ENCODE measurements around the gene DHX8.
A peak's percentile ranks its signal among the peaks of the same experiment; 100 is the strongest.

The DHX8 gene

GRCh38 chr17:43526886-43527648 lies 43.3 kb downstream of the DHX8 start:
- no peak for DNase-seq (ENCODE audit: low spot score)

GRCh38 chr17:43528319-43528987 lies 44.7 kb downstream of the DHX8 start:
- no peak for DNase-seq (ENCODE audit: low spot score)

DNA sequence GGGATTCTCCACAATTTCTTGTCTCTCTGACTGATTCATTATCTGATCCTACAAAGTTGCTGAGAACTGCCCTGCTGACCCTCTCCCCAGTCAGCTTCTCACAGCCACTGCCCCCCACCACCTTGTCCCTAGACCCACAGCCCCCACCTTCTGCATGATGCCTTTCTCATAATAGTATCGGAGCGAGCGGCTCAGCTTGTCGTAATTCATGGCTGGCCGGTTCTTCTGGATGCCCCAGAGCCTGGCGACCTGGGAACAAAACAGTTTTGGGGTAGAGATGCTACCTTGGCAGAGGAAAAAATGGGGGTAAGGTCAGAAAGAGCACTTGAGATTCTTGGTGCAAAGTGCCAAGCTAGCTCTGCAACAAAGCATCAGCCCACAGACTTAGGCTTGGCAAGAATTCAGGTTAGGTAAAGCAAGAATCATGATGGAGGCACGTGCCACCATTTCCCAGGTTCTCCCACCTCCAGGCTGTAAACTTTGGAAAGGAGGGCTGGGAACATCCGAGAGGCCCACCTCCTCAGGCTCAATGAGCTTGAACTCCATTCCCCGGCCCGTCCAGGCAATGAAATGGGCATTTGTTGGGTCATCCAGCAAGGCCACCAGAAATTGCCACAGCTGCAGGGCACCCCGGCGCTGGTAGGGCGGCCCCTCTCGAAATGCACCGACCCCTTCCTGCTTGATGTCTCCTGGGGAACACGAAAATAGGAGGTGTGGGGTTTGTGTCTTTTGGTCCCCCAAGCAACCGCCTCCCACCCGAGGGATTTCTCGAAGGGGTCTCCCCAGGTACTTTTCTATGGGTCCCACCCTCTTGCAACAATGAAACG lies 45.4 kb downstream of the DHX8 start:
- no peak for DNase-seq (ENCODE audit: low spot score)

DNA sequence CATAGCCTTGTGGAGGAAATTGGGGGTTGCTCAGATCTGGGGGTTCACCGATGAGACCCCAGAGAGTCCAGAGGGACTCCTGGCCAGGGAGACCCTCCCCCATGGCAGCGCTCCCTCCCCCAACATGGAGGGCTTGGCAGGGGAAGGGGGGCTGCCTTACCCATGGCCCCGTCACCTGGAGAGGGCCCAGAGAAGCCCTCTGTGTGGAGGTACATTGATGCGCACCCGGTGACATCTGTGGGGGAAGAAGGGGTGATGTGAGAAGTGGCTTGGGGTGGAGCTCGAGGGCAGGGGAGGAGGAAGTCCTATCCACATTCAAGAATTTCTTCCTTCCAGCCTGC lies 46.1 kb downstream of the DHX8 start:
- DNase-seq (ENCODE audit: low spot score) = no peak

DNA sequence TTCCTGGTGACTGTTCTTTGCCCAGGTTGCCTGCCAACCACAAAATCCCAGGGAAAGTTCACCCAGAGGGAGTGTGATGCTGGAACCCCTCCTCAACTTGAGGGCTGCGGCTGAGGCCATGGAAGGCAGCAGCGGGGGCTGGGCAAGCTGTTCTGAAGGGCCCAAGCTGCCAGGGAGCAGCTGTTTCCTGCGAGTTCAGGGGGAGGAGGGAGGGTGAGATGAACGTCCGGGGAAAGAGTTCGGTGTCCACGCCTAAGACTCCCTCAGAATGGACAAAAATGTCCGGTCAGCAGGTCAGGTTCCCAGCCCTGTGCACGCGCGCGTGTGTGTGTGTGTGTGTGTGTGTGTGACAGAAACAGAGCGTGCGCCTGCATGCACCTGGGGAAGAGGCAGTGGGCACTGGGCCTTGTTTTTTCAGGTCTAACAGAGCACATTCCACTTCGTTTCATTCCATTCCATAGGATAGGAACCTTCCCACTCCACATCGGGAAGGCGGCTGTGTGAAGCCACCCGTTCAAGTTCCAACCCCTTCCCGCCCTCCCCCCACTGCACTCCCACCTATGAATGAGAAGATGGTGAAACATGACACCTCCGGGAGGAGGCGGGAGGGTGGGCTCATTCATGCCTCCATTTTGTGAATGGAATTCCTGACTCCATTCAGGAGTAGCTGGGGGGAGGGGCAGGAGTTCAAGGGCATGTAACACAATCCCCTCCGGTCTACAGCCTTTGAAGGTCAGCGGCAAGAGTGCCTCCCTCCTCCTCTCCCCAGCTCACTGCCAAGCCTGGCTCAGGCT lies 46.7 kb downstream of the DHX8 start:
- peak; percentile 78 for DNase-seq (ENCODE audit: low spot score)

DNA sequence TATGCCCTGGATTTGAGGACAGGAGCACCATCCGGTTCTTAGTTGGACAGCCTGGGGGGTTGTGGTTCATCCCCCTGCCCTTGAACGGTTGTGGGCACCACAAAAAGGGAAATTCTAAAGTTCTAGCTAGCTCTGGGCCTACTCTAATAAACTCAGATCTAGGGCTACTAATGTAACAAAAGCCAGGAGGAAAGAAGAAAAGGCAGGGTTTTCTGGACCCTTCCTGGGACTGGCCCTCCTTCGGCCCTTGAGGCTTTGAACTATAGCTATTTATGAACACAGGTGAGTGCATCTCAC lies 47.3 kb downstream of the DHX8 start:
- no peak for DNase-seq (ENCODE audit: low spot score)

DNA sequence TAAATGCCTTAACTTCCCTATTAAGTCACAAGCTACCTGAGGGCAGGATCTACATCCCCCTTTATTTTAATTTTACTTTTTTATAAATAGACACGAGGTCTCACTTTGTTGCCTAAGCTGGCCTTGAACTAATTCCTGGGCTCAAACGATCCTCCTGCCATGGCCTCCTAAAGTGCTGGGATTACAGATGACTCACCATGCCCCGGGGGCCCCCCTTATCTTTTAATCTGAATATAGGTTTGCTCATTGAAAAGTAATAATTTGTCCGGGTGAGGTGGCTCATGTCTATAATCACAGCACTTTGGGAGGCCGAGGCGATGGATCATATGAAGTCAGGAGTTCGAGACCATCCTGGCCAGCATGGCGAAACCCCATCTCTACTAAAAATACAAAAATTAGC lies 48.2 kb downstream of the DHX8 start:
- no peak for DNase-seq (ENCODE audit: low spot score)

DNA sequence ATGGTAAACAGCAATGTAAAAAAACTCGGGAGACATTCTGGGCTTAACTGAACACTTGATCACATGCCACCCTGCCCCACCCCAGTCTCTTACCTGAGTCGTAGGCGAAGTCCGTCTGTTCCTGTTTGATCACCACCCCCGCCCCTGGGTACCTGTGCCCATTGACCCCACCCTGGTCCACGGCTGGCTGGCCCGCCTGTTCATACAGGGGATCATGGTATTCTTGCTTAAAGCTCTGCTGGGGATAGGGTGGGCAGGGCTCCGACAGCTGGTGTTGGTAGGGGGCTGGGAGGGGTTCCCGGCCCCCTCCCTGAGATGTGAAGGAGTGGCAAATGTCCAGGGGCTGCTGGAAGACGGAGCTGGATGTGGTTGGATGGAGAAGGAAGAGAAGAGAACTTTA lies 48.8 kb downstream of the DHX8 start:
- DNase-seq (ENCODE audit: low spot score) = no peak

DNA sequence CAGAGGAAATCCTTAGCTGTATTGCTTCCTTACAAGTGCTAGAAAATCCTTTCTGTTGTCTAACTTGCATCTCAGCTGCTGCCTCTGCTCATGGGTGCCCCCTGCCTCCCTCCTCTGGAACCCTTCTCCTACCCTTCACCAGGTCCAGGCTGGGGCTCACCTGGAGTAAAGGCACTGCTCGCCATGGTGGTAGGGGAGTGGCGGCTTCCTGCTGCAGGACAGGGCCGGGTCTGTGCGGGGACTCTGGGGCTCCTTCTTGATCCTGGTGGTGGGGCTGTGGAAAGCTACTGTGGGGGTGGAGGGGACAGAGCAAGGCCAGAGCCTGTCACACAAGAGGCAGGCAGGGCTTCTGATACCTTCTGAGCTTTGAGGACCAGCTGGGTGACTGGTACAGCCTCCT lies 49.9 kb downstream of the DHX8 start:
- DNase-seq (ENCODE audit: low spot score) = no peak

DNA sequence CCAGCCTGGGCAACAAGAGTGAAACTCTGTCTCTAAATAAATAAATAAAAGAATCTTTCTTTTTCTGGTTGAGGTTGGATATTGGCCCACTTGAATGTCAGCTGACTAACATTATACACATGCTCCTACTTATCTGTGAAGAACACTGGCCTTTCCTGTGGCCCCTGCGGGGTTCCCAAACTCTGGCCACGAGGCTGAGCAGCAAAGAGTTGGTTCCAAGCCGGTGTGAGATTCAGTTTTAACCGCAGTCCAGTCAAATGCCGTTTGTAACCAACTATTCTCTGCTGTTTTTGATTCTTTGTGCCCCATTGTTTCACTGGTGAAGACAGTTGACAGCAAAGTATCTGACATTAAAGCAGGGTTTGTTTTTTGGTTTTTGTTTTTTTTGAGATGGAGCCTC lies 51.1 kb downstream of the DHX8 start:
- no peak for DNase-seq (ENCODE audit: low spot score)

GRCh38 chr17:43536236-43536992 lies 52.6 kb downstream of the DHX8 start:
- peak; percentile 84 for DNase-seq (ENCODE audit: low spot score)

DNA sequence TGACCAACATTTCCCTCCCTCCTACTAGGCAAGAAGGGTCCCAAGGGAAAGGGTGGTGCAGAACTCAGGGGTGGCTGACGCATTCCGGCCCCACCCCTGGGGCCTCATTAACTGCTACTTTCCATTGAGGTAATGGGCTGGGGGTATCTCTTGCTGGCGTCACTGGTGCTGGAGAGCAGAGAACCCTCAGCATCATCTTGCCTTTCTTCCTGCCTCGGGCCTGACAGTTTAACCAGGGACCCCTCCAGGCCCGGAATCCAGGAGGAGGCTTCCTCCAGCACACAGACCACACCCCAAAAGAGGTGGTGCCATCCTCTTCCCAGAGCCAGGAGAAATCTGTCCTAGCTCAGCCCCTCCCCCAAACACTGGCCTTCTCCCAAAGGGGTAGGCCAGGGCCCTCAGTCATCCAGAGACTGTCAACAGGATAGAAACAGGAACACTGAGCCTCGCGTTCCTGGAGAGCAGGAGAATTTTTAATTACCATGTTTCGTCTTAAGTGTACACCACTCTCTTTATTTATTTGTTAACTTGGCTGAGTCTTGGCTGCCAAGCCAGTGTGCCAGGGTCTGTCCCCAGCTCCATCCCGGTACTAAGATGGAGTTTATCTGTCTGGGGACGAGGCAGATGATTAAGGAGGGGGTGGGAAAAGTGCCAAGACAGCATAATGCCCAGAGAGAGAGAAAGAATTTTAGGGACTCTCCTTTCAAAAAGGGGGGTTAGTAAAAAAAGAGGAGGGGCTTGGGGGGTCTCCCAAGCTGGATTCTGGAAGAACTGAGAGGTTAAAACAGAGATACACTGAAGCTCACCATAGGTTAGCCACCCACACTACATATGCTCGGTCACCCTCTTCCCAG lies 57.3 kb downstream of the DHX8 start:
- no peak for DNase-seq (ENCODE audit: low spot score)

DNA sequence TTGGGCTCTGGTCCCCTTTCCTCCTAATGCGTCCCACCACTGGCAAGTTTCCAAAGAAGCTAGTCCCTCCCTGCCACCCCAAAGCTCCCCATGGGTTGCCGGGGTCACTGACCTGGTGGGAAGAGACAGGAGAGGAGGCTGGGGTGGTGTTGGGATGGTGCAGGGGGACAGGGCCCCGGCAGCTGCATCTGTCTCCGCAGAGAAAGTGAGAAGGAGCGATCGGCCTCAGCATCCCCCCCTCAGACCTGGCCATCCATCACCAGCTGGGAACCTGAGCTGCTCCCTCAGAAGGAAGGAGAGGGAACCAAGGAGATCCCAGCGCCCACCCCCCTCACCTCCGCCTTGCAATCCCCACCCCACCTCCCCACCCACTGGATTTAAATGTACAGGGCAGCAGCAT lies 59.1 kb downstream of the DHX8 start:
- no peak for DNase-seq (ENCODE audit: low spot score)

GRCh38 chr17:43543300-43543699 lies 59.5 kb downstream of the DHX8 start:
- no peak for DNase-seq (ENCODE audit: low spot score)

DNA sequence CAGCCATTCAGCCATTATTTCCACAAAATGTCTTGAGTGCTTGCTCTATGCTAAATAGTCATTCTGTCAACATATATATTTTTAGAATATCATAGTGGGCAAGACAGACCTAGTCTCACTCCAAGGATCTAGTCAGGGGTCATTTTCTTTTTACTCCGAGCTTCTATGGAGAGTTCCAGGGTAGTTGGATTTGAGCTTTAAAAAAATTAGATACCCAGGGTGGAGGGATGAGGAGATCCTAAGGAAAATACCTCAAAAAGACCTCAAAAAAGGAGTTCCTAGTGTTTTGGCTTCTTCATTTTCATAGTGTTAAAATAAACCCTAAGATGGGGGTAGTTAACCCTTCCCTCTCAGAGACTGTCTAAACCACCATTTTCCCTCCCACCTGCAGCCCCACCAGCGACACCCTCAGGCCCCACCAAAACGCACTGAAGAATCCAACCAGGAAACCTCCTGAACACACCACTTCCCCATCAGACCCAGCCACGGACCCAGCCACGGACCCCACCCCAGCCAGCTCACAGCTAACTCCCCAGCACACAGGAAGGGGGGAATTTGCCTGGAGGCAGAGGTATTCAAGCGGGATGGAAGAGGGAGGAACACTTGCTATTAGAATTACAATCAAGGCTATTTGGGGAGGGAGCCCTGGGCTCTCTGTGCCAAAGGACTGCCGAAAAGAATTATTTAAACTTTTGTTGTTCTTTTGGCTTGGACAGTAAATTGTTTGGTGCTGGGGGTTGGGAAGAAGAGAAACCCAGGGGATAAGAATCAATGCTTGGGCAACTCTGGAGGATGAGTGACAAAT lies 60.2 kb downstream of the DHX8 start:
- no peak for DNase-seq (ENCODE audit: low spot score)

DNA sequence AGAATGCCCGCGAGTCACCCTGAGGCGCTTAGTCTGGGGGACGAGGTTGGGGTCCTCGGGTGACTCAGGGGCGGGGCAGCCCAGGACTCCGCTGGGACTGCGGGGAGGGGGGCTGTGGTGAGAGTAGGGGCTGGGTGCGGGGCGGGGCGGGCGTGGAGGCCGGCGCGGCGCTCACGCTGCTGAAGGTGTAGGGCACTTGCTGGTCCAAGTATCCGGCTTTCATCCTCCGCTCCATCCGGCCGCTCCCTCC lies 61.5 kb downstream of the DHX8 start:
- peak; percentile 55 for DNase-seq (ENCODE audit: low spot score)

DNA sequence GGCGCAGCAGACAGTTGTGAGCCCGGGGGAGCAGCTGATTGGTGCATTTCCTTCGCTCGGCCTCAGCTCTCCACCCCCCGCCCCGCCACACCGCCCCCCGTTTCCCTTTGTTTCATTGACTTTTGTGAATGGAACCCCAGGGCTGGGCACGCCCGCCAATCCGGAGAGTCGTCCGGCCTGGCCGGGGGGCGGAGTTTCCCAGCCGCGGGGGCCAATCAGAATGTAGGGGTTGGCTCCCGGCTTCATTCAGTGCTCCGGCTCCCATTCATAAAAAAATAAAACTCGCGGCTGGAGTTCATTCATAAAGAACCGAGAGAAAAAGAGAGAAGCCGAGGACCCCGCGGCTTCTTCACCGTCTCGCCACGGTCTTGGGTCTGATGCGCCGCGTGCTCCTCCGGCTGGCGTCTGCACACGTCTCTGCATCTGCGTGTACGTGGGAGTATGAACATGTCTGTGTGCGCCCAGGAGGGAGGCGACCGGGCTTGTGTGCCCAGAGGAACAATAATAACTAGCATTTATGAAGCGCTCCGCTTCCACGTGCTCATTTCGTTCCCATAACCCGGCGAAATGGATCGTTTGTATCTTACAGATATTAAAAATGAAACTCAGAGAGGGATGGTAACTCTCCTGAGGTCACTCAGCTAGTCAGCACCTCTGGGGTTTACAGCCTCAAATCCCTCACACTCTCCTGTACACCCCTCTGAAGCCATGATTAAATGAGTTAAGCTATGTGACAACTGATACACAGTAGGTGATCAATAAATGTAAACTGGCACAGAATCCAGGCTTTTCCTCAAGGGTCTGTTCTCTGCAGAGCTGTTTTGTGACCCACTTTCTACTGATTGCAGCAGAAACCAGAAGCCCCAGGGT lies 62.8 kb downstream of the DHX8 start, which contains the start of gene ETV4:
ETV4 (minus strand) TSS at position 22 of the 870 bp plus-strand sequence. CDS start 723 bp downstream, outside the sequence.
- peak; percentile 99 for DNase-seq (ENCODE audit: low spot score)

DNA sequence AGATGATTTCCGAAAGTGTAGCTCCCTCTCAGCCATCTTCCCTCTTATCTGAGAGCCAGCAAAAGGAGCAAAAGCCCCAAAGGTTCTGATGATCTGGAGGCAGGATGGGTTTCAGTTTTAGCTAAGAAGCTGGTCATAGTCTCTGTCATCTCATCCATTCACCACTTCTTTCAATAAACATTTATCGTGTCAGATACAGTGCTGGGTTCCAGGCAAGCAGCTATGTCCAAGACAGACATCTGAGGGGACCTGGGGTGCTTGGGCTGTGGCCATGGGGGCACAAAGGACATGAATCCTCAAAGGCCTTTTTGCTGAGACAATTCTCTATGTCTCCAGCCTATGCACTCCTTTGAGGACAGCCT lies 63.4 kb downstream of the DHX8 start:
- DNase-seq (ENCODE audit: low spot score) = no peak

- no peak for DNase-seq (ENCODE audit: low spot score)
Measured at GRCh38 chr17:43547659-43548256, 64.0 kb downstream of the DHX8 start.

All from GM03348 (cell line).